ENCODE results near the gene GPR151.
"Not testable (repeated sequence)": the region's sequence is repeated elsewhere in the genome, so short reads cannot be mapped to it uniquely, and the experiment has no call there.

DNA sequence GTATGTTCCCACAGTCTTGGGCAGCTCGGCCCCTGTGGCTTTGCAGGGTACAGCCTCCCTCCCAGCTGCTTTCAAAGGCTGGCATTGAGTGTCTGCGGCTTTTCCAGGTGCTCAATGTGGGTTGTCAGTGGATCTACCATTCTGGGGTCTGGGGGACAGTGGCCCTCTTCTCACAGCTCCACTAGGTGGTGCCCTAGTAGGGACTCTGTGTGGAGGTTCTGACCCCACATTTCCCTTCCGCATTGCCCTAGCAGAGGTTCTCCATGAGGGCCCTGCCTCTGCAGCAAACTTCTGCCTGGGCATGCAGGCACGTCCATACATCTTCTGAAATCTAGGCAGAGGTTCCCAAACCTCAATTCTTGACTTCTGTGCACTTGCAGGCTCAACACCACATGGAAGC, 40.9 kb upstream of the GPR151 start:
- TF ChIP-seq, protein P1, sequence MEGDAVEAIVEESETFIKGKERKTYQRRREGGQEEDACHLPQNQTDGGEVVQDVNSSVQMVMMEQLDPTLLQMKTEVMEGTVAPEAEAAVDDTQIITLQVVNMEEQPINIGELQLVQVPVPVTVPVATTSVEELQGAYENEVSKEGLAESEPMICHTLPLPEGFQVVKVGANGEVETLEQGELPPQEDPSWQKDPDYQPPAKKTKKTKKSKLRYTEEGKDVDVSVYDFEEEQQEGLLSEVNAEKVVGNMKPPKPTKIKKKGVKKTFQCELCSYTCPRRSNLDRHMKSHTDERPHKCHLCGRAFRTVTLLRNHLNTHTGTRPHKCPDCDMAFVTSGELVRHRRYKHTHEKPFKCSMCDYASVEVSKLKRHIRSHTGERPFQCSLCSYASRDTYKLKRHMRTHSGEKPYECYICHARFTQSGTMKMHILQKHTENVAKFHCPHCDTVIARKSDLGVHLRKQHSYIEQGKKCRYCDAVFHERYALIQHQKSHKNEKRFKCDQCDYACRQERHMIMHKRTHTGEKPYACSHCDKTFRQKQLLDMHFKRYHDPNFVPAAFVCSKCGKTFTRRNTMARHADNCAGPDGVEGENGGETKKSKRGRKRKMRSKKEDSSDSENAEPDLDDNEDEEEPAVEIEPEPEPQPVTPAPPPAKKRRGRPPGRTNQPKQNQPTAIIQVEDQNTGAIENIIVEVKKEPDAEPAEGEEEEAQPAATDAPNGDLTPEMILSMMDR (IDR thresholded peaks at IDR 0.05), result not testable (repeated sequence)
- not testable (repeated sequence) for TF ChIP-seq POLR2A, POLR2AphosphoS5 (IDR thresholded peaks at IDR 0.05)

All from breast epithelium (tissue), 3 donors.